ENCODE data around the gene LGALS3. TPM values are rescaled to one million over a fixed set of nuclear protein-coding genes. Genes with fewer than 3 reads are reported as not detected.

Gene LGALS3
- total RNA-seq, 2 experiments from 2014 or later: 31.5 to 34.4 TPM

- Mint-ChIP-seq H3K27me3 (ENCODE audit: low read depth) (peaks cover 16% of the 10 kb centered on the region), H3K4me3 (no peak overlapping the region), H3K36me3 (ENCODE audit: low read depth) (no peaks in the 10 kb centered on the region), H3K9me3 (ENCODE audit: insufficient read depth) (no peaks in the 10 kb centered on the region), H3K4me1 (ENCODE audit: low read depth) (peaks cover 16% of the 10 kb centered on the region), H3K27ac (no peak overlapping the region)
- ATAC-seq (no peak), DNase-seq (no peak)
- ChIA-PET CTCF (interaction anchor here (1.5 kb wide), 1 partner anchor 64 kb away, joined by 3 read pairs; the partner anchor contains the start of gene MAPK1IP1L), POLR2A (no interaction called here)
Observed at GRCh38 chr14:55115460-55115859, 13.6 kb upstream of the LGALS3 start.

GRCh38 chr14:55115861-55116245, 13.2 kb upstream of the LGALS3 start:
- DNase-seq (no peak), ATAC-seq (no peak)
- H3K27ac Mint-ChIP-seq: no peak overlapping the region
- CTCF ChIA-PET: interaction anchor here (1.5 kb wide), 1 partner anchor 65 kb away, joined by 3 read pairs; the partner anchor contains the start of gene MAPK1IP1L
- H3K4me1 Mint-ChIP-seq (ENCODE audit: low read depth): peaks cover 16% of the 10 kb centered on the region
- POLR2A ChIA-PET: no interaction called here
- H3K4me3 Mint-ChIP-seq: no peak overlapping the region
- no peaks in the 10 kb centered on the region for H3K36me3 Mint-ChIP-seq (ENCODE audit: low read depth)
- H3K27me3 Mint-ChIP-seq (ENCODE audit: low read depth): peaks cover 19% of the 10 kb centered on the region
- no peaks in the 10 kb centered on the region for H3K9me3 Mint-ChIP-seq (ENCODE audit: insufficient read depth)

GRCh38 chr14:55116246-55117030, 12.6 kb upstream of the LGALS3 start:
- peaks cover 24% of the 10 kb centered on the region for H3K27me3 Mint-ChIP-seq (ENCODE audit: low read depth)
- DNase-seq: no peak
- H3K4me3 Mint-ChIP-seq: no peak overlapping the region
- H3K4me1 Mint-ChIP-seq (ENCODE audit: low read depth): peaks cover 20% of the 10 kb centered on the region
- H3K9me3 Mint-ChIP-seq (ENCODE audit: insufficient read depth): no peaks in the 10 kb centered on the region
- no peaks in the 10 kb centered on the region for H3K36me3 Mint-ChIP-seq (ENCODE audit: low read depth)
- no peak overlapping the region for H3K27ac Mint-ChIP-seq
- POLR2A ChIA-PET: no interaction called here
- no peak for ATAC-seq
- CTCF ChIA-PET: interaction anchor here (1.2 to 3.1 kb wide), 3 partner anchors 13 to 65 kb away, joined by 3 to 9 read pairs (median 4); partner anchors contain the start of genes LGALS3 and MAPK1IP1L

GRCh38 chr14:55117803-55118441, 11.1 kb upstream of the LGALS3 start:
- POLR2A ChIA-PET: no interaction called here
- CTCF ChIA-PET: interaction anchor here (1.2 to 3.1 kb wide), 3 partner anchors 11 to 28 kb away, joined by 4 to 9 read pairs (median 7); partner anchors contain the start of gene LGALS3
- H3K27me3 Mint-ChIP-seq (ENCODE audit: low read depth): peaks cover 26% of the 10 kb centered on the region
- ATAC-seq (peak; percentile 76), DNase-seq (no peak)
- H3K4me3 Mint-ChIP-seq: no peak overlapping the region
- no peaks in the 10 kb centered on the region for H3K9me3 Mint-ChIP-seq (ENCODE audit: insufficient read depth)
- no peaks in the 10 kb centered on the region for H3K36me3 Mint-ChIP-seq (ENCODE audit: low read depth)
- H3K4me1 Mint-ChIP-seq (ENCODE audit: low read depth): peaks cover 20% of the 10 kb centered on the region
- H3K27ac Mint-ChIP-seq: no peak overlapping the region

- Mint-ChIP-seq H3K27me3 (ENCODE audit: low read depth) (peaks cover 21% of the 10 kb centered on the region), H3K36me3 (ENCODE audit: low read depth) (no peaks in the 10 kb centered on the region), H3K27ac (no peak overlapping the region), H3K9me3 (ENCODE audit: insufficient read depth) (no peaks in the 10 kb centered on the region), H3K4me1 (ENCODE audit: low read depth) (peaks cover 20% of the 10 kb centered on the region), H3K4me3 (no peak overlapping the region)
- no peak for ATAC-seq
- CTCF ChIA-PET: interaction anchor here (1.0 to 3.1 kb wide), 5 partner anchors 13 to 29 kb away, joined by 3 to 9 read pairs (median 6); no protein-coding TSS in a partner anchor
- POLR2A ChIA-PET: no interaction called here
- no peak for DNase-seq
Observed at GRCh38 chr14:55118761-55119160, 10.3 kb upstream of the LGALS3 start.

- no peak overlapping the region for H3K4me3 Mint-ChIP-seq
- peaks cover 39% of the 10 kb centered on the region for H3K4me1 Mint-ChIP-seq (ENCODE audit: low read depth)
- POLR2A ChIA-PET: no interaction called here
- no peak for DNase-seq
- H3K9me3 Mint-ChIP-seq (ENCODE audit: insufficient read depth): no peaks in the 10 kb centered on the region
- no peaks in the 10 kb centered on the region for H3K36me3 Mint-ChIP-seq (ENCODE audit: low read depth)
- ATAC-seq: no peak
- no peak overlapping the region for H3K27ac Mint-ChIP-seq
- peaks cover 23% of the 10 kb centered on the region for H3K27me3 Mint-ChIP-seq (ENCODE audit: low read depth)
- CTCF ChIA-PET: no interaction called here
Observed at GRCh38 chr14:55120571-55121495, 8.2 kb upstream of the LGALS3 start.

- ChIA-PET CTCF (interaction anchor here (0.8 kb wide), 1 partner anchor 10 kb away, joined by 3 read pairs; no protein-coding TSS in a partner anchor), POLR2A (no interaction called here)
- Mint-ChIP-seq H3K9me3 (ENCODE audit: insufficient read depth) (no peaks in the 10 kb centered on the region), H3K27ac (no peak overlapping the region), H3K4me1 (ENCODE audit: low read depth) (peaks cover 46% of the 10 kb centered on the region), H3K27me3 (ENCODE audit: low read depth) (peaks cover 26% of the 10 kb centered on the region), H3K4me3 (no peak overlapping the region), H3K36me3 (ENCODE audit: low read depth) (no peaks in the 10 kb centered on the region)
- no peak for DNase-seq
- ATAC-seq: no peak
Observed at GRCh38 chr14:55121628-55122439, 7.2 kb upstream of the LGALS3 start.

- Mint-ChIP-seq H3K4me1 (ENCODE audit: low read depth) (peaks cover 46% of the 10 kb centered on the region), H3K27ac (no peak overlapping the region), H3K4me3 (no peak overlapping the region), H3K9me3 (ENCODE audit: insufficient read depth) (no peaks in the 10 kb centered on the region), H3K36me3 (ENCODE audit: low read depth) (no peaks in the 10 kb centered on the region), H3K27me3 (ENCODE audit: low read depth) (peaks cover 29% of the 10 kb centered on the region)
- ChIA-PET POLR2A (no interaction called here), CTCF (interaction anchor here (0.8 kb wide), 1 partner anchor 10 kb away, joined by 3 read pairs; no protein-coding TSS in a partner anchor)
- no peak for DNase-seq
- ATAC-seq: no peak
Observed at GRCh38 chr14:55122440-55122986, 6.5 kb upstream of the LGALS3 start.

- CTCF ChIA-PET: interaction anchor here (2.4 kb wide), 1 partner anchor 33 kb away, joined by 5 read pairs; no protein-coding TSS in a partner anchor
Observed at GRCh38 chr14:55123101-55123500, 6.0 kb upstream of the LGALS3 start.

GRCh38 chr14:55123852-55124639, 5.0 kb upstream of the LGALS3 start:
- POLR2A ChIA-PET: interaction anchor here (2.0 kb wide), 1 partner anchor 73 kb away, joined by 4 read pairs; the partner anchor contains the start of gene MAPK1IP1L
- no peaks in the 10 kb centered on the region for H3K36me3 Mint-ChIP-seq (ENCODE audit: low read depth)
- peaks cover 32% of the 10 kb centered on the region for H3K27me3 Mint-ChIP-seq (ENCODE audit: low read depth)
- H3K9me3 Mint-ChIP-seq (ENCODE audit: insufficient read depth): no peaks in the 10 kb centered on the region
- no peak overlapping the region for H3K4me3 Mint-ChIP-seq
- H3K4me1 Mint-ChIP-seq (ENCODE audit: low read depth): peaks cover 36% of the 10 kb centered on the region
- CTCF ChIA-PET: interaction anchor here (1.4 to 2.4 kb wide), 2 partner anchors 14 to 34 kb away, joined by 3 to 5 read pairs; no protein-coding TSS in a partner anchor
- H3K27ac Mint-ChIP-seq: no peak overlapping the region
- DNase-seq (no peak), ATAC-seq (no peak)

More at GRCh38 chr14:55123101-55123500, 6.0 kb upstream of the LGALS3 start:
- Mint-ChIP-seq H3K9me3 (ENCODE audit: insufficient read depth) (no peaks in the 10 kb centered on the region), H3K27ac (peak overlapping the region; percentile 7), H3K4me3 (no peak overlapping the region), H3K4me1 (ENCODE audit: low read depth) (peaks cover 42% of the 10 kb centered on the region), H3K27me3 (ENCODE audit: low read depth) (peaks cover 31% of the 10 kb centered on the region), H3K36me3 (ENCODE audit: low read depth) (no peaks in the 10 kb centered on the region)
- DNase-seq: no peak
- POLR2A ChIA-PET: no interaction called here
- ATAC-seq: no peak

All from activated CD8-positive, alpha-beta T cell treated with anti-CD3 and anti-CD28 coated beads, Interleukin-2, amount 10 ng/mL, durations not matched to agents 7 days and 5 days (primary cell).